RWPE1 (cell line): Measurements from ENCODE around the gene MTCP1.
A peak's percentile ranks its signal among the peaks of the same experiment; 100 is the strongest.

ENCODE experiments used
- CTCF ChIA-PET: fragments of 350-600 bp; sonication (Branson Sonifier 250); formaldehyde crosslinking; extraction: SDS; loops from one replicate; lab custom pipeline; 2021; lab: Yijun Ruan, JAX
- POLR2A ChIA-PET: fragments of 400-600 bp; formaldehyde crosslinking; extraction: SDS; loops from one replicate; lab custom pipeline; 2020; ENCODE audit warnings: antibody characterized with exemption; ENCODE audit not compliant: low non-redundant PET; lab: Yijun Ruan, JAX
- DNase-seq: peaks from one replicate; pipeline ENCODE4 v3.0.0; 2012; ENCODE audit warnings: low spot score
- H3K27ac ChIP-seq: fragments of 450-650 bp; 2 replicates; pipeline ENCODE4 v1.5.1; 2017
- TF ChIP-seq, protein P1 (sequence below): fragments of 450-650 bp; conservative IDR thresholded peaks from 2 replicates; pipeline ENCODE4 v1.5.1; 2017; ENCODE audit warnings: low read depth, mild to moderate bottlenecking

Gene MTCP1

DNA sequence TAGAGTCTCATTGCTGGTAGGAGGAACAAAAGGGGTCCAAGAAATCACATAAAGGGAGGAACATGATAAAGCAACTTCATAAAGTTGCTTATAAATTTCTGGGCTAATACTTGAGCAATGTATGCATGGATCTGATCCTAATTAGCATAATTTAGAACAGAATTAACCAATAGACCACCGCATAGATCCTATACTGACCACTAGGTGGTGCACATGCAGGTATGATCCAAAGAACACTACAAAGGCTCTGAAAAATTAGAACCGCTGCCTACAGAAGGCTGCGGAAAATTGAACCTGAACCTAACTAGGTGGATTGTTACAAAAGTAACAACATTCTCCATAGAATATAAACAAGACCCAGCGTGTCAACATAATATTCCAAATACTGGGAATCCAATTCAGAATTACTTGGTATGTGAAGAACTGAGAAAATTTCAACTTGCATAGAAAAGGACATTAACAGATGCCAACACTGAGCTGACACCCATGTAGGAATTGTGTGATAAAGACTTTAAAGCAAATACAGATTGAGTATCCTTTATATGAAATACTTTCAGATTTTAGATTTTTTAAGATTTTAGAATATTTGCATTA is 23.6 kb upstream of the MTCP1 start:
- TF ChIP-seq, protein P1, sequence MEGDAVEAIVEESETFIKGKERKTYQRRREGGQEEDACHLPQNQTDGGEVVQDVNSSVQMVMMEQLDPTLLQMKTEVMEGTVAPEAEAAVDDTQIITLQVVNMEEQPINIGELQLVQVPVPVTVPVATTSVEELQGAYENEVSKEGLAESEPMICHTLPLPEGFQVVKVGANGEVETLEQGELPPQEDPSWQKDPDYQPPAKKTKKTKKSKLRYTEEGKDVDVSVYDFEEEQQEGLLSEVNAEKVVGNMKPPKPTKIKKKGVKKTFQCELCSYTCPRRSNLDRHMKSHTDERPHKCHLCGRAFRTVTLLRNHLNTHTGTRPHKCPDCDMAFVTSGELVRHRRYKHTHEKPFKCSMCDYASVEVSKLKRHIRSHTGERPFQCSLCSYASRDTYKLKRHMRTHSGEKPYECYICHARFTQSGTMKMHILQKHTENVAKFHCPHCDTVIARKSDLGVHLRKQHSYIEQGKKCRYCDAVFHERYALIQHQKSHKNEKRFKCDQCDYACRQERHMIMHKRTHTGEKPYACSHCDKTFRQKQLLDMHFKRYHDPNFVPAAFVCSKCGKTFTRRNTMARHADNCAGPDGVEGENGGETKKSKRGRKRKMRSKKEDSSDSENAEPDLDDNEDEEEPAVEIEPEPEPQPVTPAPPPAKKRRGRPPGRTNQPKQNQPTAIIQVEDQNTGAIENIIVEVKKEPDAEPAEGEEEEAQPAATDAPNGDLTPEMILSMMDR = peak; percentile 52
- ChIA-PET CTCF (interaction anchor here (0.6 to 1.1 kb wide), 3 partner anchors 14 to 139 kb away, joined by 3 to 4 read pairs (median 3); no protein-coding TSS in a partner anchor), POLR2A (no interaction called here)
- no peak for DNase-seq
- no peak overlapping the region for H3K27ac ChIP-seq

DNA sequence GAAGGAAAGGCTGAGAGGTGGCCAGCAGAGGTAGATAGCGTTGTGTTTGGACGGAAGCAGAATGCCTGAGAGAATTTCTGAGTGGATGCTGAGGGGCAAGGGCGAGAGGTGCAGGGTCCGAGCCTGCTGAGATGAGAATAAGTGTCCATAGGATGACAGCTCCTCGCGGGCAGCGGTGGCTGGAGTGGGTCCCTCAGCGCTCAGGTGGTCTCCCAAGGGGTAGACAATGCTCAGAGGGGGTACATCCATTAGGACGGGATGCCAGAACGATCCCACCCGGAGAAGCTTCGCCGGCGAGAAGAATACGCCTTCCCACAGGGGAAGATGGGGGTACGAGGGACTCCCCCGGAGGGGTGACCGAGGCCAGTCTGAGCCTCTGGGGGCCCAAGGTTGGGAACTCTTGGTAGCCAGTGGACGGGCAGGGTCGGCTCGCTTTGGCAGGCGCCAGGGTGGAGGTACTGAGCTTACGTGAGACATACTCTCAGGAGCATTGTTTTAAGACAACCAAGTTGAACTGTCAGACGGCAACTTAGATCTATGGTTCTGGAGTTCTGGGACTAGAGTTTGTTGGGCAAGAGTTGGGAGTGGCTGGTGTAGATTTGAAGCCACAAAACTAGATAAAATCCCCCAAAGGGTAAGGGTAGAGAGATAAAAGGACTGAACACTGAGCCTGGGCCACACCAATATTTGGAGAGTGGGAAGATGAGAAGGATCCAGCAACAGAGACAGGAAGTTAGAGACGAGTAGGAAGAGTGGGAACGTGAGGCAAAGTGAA is 16.2 kb upstream of the MTCP1 start:
- H3K27ac ChIP-seq = no peak overlapping the region
- no peak for DNase-seq
- ChIA-PET CTCF (interaction anchor here (0.6 to 1.2 kb wide), 6 partner anchors 12 to 559 kb away, joined by 3 to 8 read pairs (median 4); no protein-coding TSS in a partner anchor), POLR2A (no interaction called here)
- TF ChIP-seq, protein P1 = no peak

DNA sequence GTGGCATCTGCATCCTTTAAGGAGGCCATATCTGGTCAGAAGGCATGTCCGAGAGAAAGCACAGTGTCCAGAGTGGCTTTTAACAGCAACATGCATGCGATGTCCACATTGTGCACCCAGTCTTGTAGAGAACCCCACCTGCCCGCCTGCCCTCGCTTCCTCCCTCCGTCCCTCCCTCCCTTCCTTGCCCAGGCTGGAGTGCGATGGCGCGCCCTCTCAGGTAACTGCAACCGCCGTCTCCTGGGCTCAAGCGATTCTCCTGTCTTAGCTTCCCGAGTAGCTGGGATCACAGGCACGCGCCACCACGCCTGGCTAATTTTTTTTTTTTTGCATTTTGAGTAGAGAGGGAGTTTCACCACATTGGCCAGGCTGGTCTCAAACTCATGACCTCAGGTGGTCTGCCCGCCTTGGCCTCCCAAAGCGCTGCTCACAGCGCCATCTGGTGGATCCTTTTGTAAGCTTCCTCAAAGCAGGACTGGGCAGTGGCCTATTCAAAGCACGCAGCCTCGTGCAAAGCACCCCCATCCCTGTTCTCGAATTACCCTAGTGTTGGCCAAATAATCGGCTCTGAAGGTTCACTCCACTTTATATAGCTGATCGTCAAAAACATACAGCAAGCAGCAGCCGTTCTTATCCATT is 15.4 kb upstream of the MTCP1 start:
- ChIA-PET CTCF (interaction anchor here (0.6 to 1.2 kb wide), 9 partner anchors 11 to 560 kb away, joined by 3 to 8 read pairs (median 3); no protein-coding TSS in a partner anchor), POLR2A (no interaction called here)
- DNase-seq = no peak
- TF ChIP-seq, protein P1 = peak; percentile 46
- no peak overlapping the region for H3K27ac ChIP-seq

DNA sequence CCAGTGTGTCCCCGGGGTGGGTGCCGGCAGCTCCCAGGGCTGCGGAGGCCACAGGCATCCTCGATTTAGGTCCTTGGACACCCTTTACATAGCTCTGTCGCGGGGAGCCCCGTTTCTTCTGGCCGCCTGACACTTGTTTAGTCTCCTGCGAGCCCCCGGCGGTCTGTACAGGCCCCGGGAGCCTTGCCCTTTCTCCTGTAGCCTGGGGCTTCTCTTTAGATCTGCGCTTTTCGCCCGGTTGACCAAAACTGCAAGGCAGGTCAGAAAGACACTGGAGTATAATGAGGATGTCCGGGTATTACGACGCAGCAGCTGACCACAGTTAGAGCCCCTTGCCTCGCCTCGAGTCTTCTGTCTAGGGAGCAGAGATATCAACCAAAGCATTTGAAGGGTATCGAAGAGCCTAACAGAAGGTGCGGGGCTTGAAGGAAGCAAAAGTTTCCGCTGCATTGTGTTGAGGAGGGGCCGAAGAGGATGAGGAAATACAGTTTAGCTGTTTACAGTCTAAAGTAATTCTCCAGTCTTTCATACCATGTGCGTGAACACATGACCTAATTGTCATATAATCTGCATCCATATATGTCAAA is 851 bp upstream of the MTCP1 start:
- no peak for DNase-seq
- TF ChIP-seq, protein P1 = no peak
- ChIA-PET POLR2A (no interaction called here), CTCF (no interaction called here)
- H3K27ac ChIP-seq = peak overlapping the region; percentile 82

DNA sequence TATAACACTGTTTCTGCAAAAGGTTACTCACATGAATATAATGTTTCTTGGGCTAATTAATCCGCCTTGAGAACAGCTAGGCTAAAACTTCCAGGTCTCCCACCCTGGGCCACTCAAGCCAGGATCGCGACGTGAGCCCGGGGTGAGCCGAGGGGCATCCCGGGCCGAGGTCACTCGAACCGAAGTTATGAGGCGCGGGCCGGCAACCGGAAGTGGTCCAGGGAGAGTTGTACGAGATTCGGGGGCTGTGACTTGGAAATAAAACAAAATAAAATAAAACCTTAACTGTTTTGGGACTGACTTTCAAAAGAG is 317 bp downstream of the MTCP1 start:
- no peak for DNase-seq
- CTCF ChIA-PET = interaction anchor here (0.6 kb wide), 1 partner anchor 439 kb away, joined by 3 read pairs; no protein-coding TSS in a partner anchor
- POLR2A ChIA-PET = no interaction called here
- TF ChIP-seq, protein P1 = no peak
- H3K27ac ChIP-seq = peak overlapping the region; percentile 82

DNA sequence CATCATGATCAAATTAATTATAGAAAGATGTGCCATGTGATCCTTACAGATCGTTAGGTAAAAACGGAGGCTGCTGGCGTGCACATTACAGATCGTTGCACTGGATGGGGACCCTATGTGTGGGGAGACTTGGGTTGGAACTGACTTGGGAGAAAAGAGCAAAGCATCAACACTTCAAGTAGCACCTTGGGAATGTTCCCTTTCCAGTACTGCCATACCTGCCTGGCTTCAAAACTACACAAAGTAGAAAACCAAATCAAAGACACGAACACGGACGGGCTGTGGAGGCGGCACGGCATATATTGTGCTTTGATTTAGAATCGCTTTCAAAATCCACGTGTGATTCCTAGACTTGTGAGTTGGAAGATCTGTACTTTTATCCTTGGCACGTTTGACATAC is 898 bp downstream of the MTCP1 start:
- ChIA-PET CTCF (interaction anchor here (0.6 kb wide), 1 partner anchor 440 kb away, joined by 3 read pairs; no protein-coding TSS in a partner anchor), POLR2A (no interaction called here)
- DNase-seq = no peak
- TF ChIP-seq, protein P1 = no peak
- no peak overlapping the region for H3K27ac ChIP-seq
